GM12878 (cell line): ENCODE data around the gene AXL.

ENCODE experiments used
- BHLHE40 ChIP-seq, 2 experiments: fragments of 450-650 bp in 1 of 2; IDR thresholded peaks; 2 replicates each; pipeline ENCODE4 v1.6.1; 2011 to 2017; ENCODE audit warnings: low read depth in 2 of 2, borderline replicate concordance in 1 of 2, improper control_type of control experiment in 1 of 2, low read length in 1 of 2, mild to moderate bottlenecking in 1 of 2
- BRCA1 ChIP-seq: IDR thresholded peaks from 2 replicates; pipeline ENCODE4 v1.6.1; 2011; ENCODE audit warnings: low read depth, low read length, improper control_type of control experiment
- CTCF ChIP-seq, 3 experiments: IDR thresholded peaks in 2 of 3; conservative IDR thresholded peaks in 1 of 3; 2 replicates each; pipeline ENCODE4 v1.5.1; 2011; ENCODE audit warnings: low read depth in 3 of 3, low read length in 3 of 3, mild to moderate bottlenecking in 3 of 3, control low read depth in 2 of 3, moderate library complexity in 2 of 3, inconsistent platforms in 1 of 3, mixed read lengths in 1 of 3; ENCODE audit not compliant: control insufficient read depth in 2 of 3, insufficient read depth in 1 of 3; ENCODE audit errors: extremely low read depth in 1 of 3
- FOXM1 ChIP-seq: IDR thresholded peaks from 2 replicates; pipeline ENCODE4 v1.6.1; 2012; ENCODE audit warnings: low read depth, mild to moderate bottlenecking, inconsistent platforms, low read length, moderate library complexity
- GATAD2B ChIP-seq: fragments of 450-650 bp; conservative IDR thresholded peaks from 2 replicates; pipeline ENCODE4 v1.6.1; 2017; ENCODE audit warnings: low read depth, mild to moderate bottlenecking, moderate library complexity
- HDAC6 ChIP-seq: fragments of 200-600 bp; sonication (generic); IDR thresholded peaks from one replicate; pipeline ENCODE4 v1.8.0; 2017; ENCODE audit warnings: antibody characterized with exemption; ENCODE audit not compliant: unreplicated experiment
- MXI1 ChIP-seq: fragments of 150-350 bp; IDR thresholded peaks from 2 replicates; pipeline ENCODE4 v1.6.1; 2011; ENCODE audit warnings: low read depth, mild to moderate bottlenecking, inconsistent platforms, low read length, improper control_type of control experiment
- POLR2A ChIP-seq: IDR thresholded peaks from 2 replicates; pipeline ENCODE4 v1.6.1; 2011; ENCODE audit warnings: low read depth, mild to moderate bottlenecking, low read length
- RAD51 ChIP-seq: fragments of 450-650 bp; IDR thresholded peaks from 2 replicates; pipeline ENCODE4 v1.6.1; 2016; ENCODE audit warnings: moderate library complexity, mild to moderate bottlenecking, inconsistent platforms
- SIN3A ChIP-seq: IDR thresholded peaks from 2 replicates; pipeline ENCODE4 v1.6.1; 2012; ENCODE audit warnings: low read depth, low read length, improper control_type of control experiment
- ZBTB4 ChIP-seq: fragments of 450-650 bp; formaldehyde crosslinking; IDR thresholded peaks from 2 replicates; pipeline ENCODE4 v1.4.0; 2022; ENCODE audit warnings: mild to moderate bottlenecking, moderate library complexity
- ZNF274 ChIP-seq: IDR thresholded peaks from one replicate; pipeline ENCODE4 v1.8.0; 2011; ENCODE audit not compliant: insufficient read length, insufficient read depth
- TF ChIP-seq, protein P1 (sequence below): IDR thresholded peaks from 2 replicates; pipeline ENCODE4 v1.6.1; 2012; ENCODE audit warnings: low read depth, low read length, improper control_type of control experiment

DNA sequence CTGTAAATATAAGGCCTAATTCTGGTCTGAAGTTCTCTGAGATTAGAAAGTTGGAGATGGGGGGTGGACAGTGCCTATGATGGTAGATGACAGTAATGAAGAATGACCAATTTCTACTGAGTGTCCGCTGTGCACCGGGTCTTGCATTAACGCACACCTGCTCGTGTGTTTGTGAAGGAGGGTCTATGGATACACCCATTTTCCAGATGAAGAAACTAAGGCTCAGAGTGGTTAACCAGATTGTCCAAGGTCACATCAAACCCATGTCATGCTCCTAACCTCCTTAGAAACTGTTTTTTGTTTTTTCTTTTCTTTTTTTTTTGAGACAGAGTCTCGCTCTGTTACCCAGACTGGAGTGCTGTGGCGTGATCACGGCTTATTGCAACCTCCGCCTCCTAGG, 13.7 kb downstream of the AXL start:
- TF ChIP-seq, protein P1, sequence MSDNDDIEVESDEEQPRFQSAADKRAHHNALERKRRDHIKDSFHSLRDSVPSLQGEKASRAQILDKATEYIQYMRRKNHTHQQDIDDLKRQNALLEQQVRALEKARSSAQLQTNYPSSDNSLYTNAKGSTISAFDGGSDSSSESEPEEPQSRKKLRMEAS, result no peak
- TF ChIP-seq BHLHE40 (IDR thresholded peaks at IDR 0.05; ENCODE audit: borderline replicate concordance in 1 of 2, low read depth in 2 of 2, low read length in 1 of 2) (no peak), CTCF (IDR thresholded peaks at IDR 0.05 in 2 of 3, conservative IDR thresholded peaks at IDR 0.05 in 1 of 3; ENCODE audit: control insufficient read depth in 2 of 3, extremely low read depth in 1 of 3, insufficient read depth in 1 of 3, low read depth in 3 of 3, low read length in 3 of 3) (no peak), BRCA1 (no peak), HDAC6 (no peak), ZNF274 (no peak), RAD51 (no peak), GATAD2B (no peak), POLR2A (no peak), MXI1 (no peak), SIN3A (no peak), ZBTB4 (CRISPR knock-in tag) (no peak), FOXM1 (no peak)
